Peyer's patch (tissue), 4 donors: ENCODE data around the gene OR1F1.

Source experiments
- POLR2A ChIP-seq, 2 donors: fragments of 450-650 bp; IDR thresholded peaks; one replicate each; pipeline ENCODE4 v1.5.1; 2017; ENCODE audit warnings: antibody characterized with exemption in 2 of 2, mild to moderate bottlenecking in 2 of 2, moderate library complexity in 2 of 2
- TF ChIP-seq, protein P1 (sequence below), 6 experiments: fragments of 450-650 bp in 4 of 6; fragments of 200-600 bp in 2 of 6; sonication (generic) in 1 of 6; IDR thresholded peaks; one replicate each; pipeline ENCODE4 v1.5.1; 2017 to 2019; ENCODE audit warnings: antibody characterized with exemption in 6 of 6, mild to moderate bottlenecking in 3 of 6, moderate library complexity in 1 of 6

DNA sequence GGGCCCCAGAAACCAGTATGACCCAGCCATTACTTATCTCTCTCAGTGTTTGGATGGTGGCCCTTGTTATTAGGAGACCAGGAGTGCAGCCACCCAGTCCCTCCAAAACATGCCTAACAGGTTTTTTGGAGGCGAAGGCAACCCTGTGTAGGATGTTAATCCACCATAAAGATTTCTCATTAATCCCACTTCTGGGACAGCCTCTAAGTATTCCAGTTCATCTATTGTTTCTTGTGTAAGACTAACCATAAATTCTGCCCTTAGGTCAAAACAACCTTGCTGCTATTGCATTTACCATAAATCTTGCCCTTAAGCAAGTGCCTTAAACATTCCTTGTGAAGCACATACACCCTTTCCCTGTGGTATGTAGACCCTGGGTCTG lies 21.5 kb upstream of the OR1F1 start:
- TF ChIP-seq, protein P1, sequence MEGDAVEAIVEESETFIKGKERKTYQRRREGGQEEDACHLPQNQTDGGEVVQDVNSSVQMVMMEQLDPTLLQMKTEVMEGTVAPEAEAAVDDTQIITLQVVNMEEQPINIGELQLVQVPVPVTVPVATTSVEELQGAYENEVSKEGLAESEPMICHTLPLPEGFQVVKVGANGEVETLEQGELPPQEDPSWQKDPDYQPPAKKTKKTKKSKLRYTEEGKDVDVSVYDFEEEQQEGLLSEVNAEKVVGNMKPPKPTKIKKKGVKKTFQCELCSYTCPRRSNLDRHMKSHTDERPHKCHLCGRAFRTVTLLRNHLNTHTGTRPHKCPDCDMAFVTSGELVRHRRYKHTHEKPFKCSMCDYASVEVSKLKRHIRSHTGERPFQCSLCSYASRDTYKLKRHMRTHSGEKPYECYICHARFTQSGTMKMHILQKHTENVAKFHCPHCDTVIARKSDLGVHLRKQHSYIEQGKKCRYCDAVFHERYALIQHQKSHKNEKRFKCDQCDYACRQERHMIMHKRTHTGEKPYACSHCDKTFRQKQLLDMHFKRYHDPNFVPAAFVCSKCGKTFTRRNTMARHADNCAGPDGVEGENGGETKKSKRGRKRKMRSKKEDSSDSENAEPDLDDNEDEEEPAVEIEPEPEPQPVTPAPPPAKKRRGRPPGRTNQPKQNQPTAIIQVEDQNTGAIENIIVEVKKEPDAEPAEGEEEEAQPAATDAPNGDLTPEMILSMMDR (IDR thresholded peaks at IDR 0.05) = no peak
- no peak for TF ChIP-seq POLR2A (IDR thresholded peaks at IDR 0.05)
